Mucosa of descending colon (tissue), 3 donors: Measurements from ENCODE around the gene CMC1. TPM values are rescaled to one million over a fixed set of nuclear protein-coding genes. Genes with fewer than 3 reads are reported as not detected.

Experiments used
- ATAC-seq: fragments of 200-7000 bp; cut with Tn5 transposase; one replicate; pipeline ENCODE4 v1.9.1; 2020; ENCODE audit warnings: mild to moderate bottlenecking, moderate library complexity
- DNase-seq, 3 donors: peaks; one replicate each; pipeline ENCODE4 v3.0.0-alpha.2; 2020
- H3K36me3 ChIP-seq: fragments of 200-600 bp; one replicate; pipeline ENCODE4 v1.8.0; 2021; ENCODE audit warnings: low read depth, mild to moderate bottlenecking
- H3K4me1 ChIP-seq: fragments of 200-600 bp; one replicate; pipeline ENCODE4 v1.8.0; 2021; ENCODE audit warnings: low read depth, mild to moderate bottlenecking
- H3K4me3 ChIP-seq: fragments of 200-600 bp; one replicate; pipeline ENCODE4 v1.8.0; 2021; ENCODE audit warnings: mild to moderate bottlenecking
- H3K9me3 ChIP-seq: fragments of 200-600 bp; one replicate; pipeline ENCODE4 v1.8.0; 2021; ENCODE audit warnings: mild to moderate bottlenecking
- CTCF ChIP-seq: fragments of 200-600 bp; IDR thresholded peaks from one replicate; pipeline ENCODE4 v1.8.0; 2022; ENCODE audit warnings: antibody characterized with exemption, mild to moderate bottlenecking
- intact Hi-C, 2 donors: fragments of 100-400 bp; cut with DNase I in 1 of 2; cut with micrococcal nuclease in 1 of 2; formaldehyde crosslinking; loops; one replicate each; pipeline versions ENCODE4 v1.11.0 to v1.11.1; 2022; cut with DNase I, micrococcal nuclease
- total RNA-seq, 3 donors: library from RNA; stranded (reverse); fragmentation: NEBNext Ultra II Directional in 2 of 3; extraction: Animal tissue kit (Norgen Biotek cat#: 25700) in 2 of 3; gene quantifications; one replicate each; pipeline versions ENCODE4 v1.2.1 to v1.2.4, GENCODE V29; 2021 to 2023
- donor health status: DM: no; HTN: no; CAD: no; lungs with moderate emphysema.
- donor health status: DM: no; HTN: no; CAD: no.
- donor health status: DM: no; HTN: yes; CAD: no.

CMC1 gene
- total RNA-seq, 3 donors from 2014 or later: 23.3 to 34.9 (median 31.1) TPM

GRCh38 chr3:28294667-28295413, 53.4 kb downstream of the CMC1 start:
- no peak overlapping the region for H3K4me3 ChIP-seq

GRCh38 chr3:28295898-28296490, 54.6 kb downstream of the CMC1 start:
- H3K4me3 ChIP-seq: no peak overlapping the region
- peak; percentile 55 for ATAC-seq

More at GRCh38 chr3:28294667-28295413, 53.4 kb downstream of the CMC1 start:
- DNase-seq (no peak), ATAC-seq (no peak)
- peaks cover 3% of the 10 kb centered on the region for H3K4me1 ChIP-seq
- no peaks in the 10 kb centered on the region for H3K36me3 ChIP-seq
- intact Hi-C loops: no loop called here
- H3K9me3 ChIP-seq: no peaks in the 10 kb centered on the region
- no peak for TF ChIP-seq CTCF

GRCh38 chr3:28299705-28300104, 58.3 kb downstream of the CMC1 start:
- no peak for DNase-seq
- intact Hi-C loops: no loop called here
- TF ChIP-seq CTCF: no peak
- H3K9me3 ChIP-seq: no peaks in the 10 kb centered on the region
- no peak overlapping the region for H3K4me3 ChIP-seq
- no peaks in the 10 kb centered on the region for H3K36me3 ChIP-seq
- H3K4me1 ChIP-seq: peaks cover 3% of the 10 kb centered on the region
- ATAC-seq: no peak

More at GRCh38 chr3:28295898-28296490, 54.6 kb downstream of the CMC1 start:
- no peak for TF ChIP-seq CTCF
- Histone ChIP-seq H3K9me3 (no peaks in the 10 kb centered on the region), H3K36me3 (no peaks in the 10 kb centered on the region), H3K4me1 (peaks cover 3% of the 10 kb centered on the region)
- DNase-seq: no peak
- intact Hi-C loops: no loop called here

- Histone ChIP-seq H3K4me1 (peaks cover 2% of the 10 kb centered on the region), H3K36me3 (no peaks in the 10 kb centered on the region), H3K9me3 (no peaks in the 10 kb centered on the region), H3K4me3 (no peak overlapping the region)
- ATAC-seq (no peak), DNase-seq (no peak)
- intact Hi-C loops: no loop called here
- no peak for TF ChIP-seq CTCF
Measured at GRCh38 chr3:28300345-28300962, 59.0 kb downstream of the CMC1 start.

GRCh38 chr3:28301688-28302087, 60.3 kb downstream of the CMC1 start:
- intact Hi-C loops: no loop called here
- ATAC-seq (no peak), DNase-seq (no peak)
- no peak for TF ChIP-seq CTCF
- Histone ChIP-seq H3K36me3 (no peaks in the 10 kb centered on the region), H3K9me3 (no peaks in the 10 kb centered on the region), H3K4me3 (no peak overlapping the region), H3K4me1 (no peaks in the 10 kb centered on the region)
